Measurements from ENCODE around the gene PBX3. TPM values are rescaled to one million over a fixed set of nuclear protein-coding genes. Genes with fewer than 3 reads are reported as not detected.

PBX3 gene
- total RNA-seq: 82.3 TPM

DNA sequence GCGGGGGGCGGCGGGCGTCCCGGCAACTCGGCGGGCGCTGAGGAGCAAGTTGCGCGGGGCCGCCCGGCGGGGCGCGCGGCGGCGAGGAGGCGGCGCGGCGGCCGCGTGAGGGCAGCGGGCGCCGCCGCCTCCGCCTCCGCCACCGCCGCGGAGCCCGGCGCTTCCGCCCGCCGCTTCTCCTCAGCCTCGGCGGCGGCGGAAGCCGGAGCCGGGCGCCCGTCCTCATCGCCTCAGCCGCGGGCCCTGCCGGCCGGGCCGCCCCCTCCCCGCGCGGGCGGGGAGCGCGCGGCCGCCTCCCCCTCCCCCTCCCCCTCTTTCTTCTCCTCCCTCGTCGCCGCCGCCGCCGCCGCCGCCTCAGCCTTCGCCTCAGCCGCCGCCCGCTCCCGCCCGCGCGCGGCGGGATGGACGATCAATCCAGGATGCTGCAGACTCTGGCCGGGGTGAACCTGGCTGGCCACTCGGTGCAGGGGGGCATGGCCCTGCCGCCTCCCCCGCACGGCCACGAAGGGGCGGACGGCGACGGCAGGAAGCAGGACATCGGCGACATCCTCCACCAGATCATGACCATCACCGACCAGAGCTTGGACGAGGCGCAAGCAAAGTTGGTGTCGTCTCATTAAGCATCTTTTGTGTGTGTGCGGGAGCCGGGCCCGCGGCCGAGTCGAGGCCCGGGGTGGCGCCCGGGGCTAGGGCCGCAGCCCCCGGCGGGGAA, at the start of gene PBX3:
PBX3 (plus strand) TSS at position 321 of the 712 bp plus-strand sequence.
- Histone ChIP-seq H3K9me3 (no peaks in the 10 kb centered on the region), H3K36me3 (no peaks in the 10 kb centered on the region), H3K27me3 (no peaks in the 10 kb centered on the region), H3K27ac (peak within 1 kb of the TSS; percentile 94), H3K4me1 (peaks cover 29% of the 10 kb centered on the region), H3K4me3 (peak within 1 kb of the TSS; percentile 70 to 76)
- DNase-seq (ENCODE audit: extremely low spot score in 2 of 2): no peak
- intact Hi-C loops (cut with DNase I): loop anchor here (5.0 to 10.0 kb wide), 2 partner anchors 95 to 138 kb away; no protein-coding TSS in a partner anchor
- TF ChIP-seq POLR2A (IDR thresholded peaks at IDR 0.05): peak in 1 of 2 donors; percentile 4
- TF ChIP-seq, protein P1, sequence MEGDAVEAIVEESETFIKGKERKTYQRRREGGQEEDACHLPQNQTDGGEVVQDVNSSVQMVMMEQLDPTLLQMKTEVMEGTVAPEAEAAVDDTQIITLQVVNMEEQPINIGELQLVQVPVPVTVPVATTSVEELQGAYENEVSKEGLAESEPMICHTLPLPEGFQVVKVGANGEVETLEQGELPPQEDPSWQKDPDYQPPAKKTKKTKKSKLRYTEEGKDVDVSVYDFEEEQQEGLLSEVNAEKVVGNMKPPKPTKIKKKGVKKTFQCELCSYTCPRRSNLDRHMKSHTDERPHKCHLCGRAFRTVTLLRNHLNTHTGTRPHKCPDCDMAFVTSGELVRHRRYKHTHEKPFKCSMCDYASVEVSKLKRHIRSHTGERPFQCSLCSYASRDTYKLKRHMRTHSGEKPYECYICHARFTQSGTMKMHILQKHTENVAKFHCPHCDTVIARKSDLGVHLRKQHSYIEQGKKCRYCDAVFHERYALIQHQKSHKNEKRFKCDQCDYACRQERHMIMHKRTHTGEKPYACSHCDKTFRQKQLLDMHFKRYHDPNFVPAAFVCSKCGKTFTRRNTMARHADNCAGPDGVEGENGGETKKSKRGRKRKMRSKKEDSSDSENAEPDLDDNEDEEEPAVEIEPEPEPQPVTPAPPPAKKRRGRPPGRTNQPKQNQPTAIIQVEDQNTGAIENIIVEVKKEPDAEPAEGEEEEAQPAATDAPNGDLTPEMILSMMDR (IDR thresholded peaks at IDR 0.05): no peak
- TF ChIP-seq POLR2AphosphoS5 (IDR thresholded peaks at IDR 0.05; ENCODE audit: insufficient read depth in 1 of 2, low read depth in 1 of 2): peak in 1 of 2 donors; percentile 62

DNA sequence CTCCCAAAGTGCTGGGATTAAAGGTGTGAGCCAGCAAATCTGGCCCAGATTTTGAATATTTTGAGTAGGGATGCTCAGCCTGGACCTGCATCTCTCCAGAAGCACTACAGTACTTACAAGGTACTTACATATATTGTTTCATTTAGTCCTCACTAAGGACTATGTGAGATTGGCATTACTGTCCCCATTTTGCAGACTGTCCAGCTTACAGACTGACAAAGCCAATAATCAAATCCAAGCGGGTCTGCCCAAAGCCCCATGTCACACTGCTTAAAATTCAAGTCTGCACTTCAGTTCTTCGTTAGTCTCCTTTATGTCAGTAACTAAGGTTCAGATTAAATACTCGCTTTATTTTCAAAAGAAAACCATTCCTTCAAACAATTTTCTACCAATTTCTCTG, 47.3 kb upstream of the PBX3 start:
- intact Hi-C loops (cut with DNase I): no loop called here
- Histone ChIP-seq H3K27ac (no peak overlapping the region), H3K9me3 (no peaks in the 10 kb centered on the region), H3K4me3 (no peak overlapping the region), H3K27me3 (no peaks in the 10 kb centered on the region), H3K36me3 (no peaks in the 10 kb centered on the region), H3K4me1 (peaks cover 18% of the 10 kb centered on the region)
- DNase-seq (ENCODE audit: extremely low spot score in 2 of 2): no peak
- TF ChIP-seq POLR2A (IDR thresholded peaks at IDR 0.05) (no peak), POLR2AphosphoS5 (IDR thresholded peaks at IDR 0.05; ENCODE audit: insufficient read depth in 1 of 2, low read depth in 1 of 2) (no peak)
- TF ChIP-seq, protein P1 (IDR thresholded peaks at IDR 0.05): no peak

DNA sequence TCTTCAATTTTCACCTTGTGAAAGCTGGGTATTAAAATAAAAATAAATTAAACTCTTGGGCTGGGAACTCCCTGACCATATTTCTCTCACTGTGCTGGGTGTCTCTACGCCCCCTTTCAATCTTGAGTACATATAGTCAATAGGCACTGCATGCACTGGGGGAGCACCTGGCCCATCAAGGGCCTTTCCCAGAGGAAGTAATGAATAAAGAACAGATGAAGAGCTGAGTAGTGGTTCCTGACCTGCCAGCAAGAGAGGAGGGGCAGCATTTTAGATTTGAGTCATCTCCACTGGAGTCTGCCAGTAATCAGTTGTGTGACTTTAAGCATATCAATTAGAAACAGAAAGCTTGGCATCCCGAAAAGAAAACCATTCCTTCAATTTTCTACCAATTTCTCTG, 46.4 kb upstream of the PBX3 start:
- H3K4me1 ChIP-seq: peaks cover 24% of the 10 kb centered on the region
- intact Hi-C loops (cut with DNase I): no loop called here
- DNase-seq (ENCODE audit: extremely low spot score in 2 of 2): no peak
- no peaks in the 10 kb centered on the region for H3K9me3 ChIP-seq
- H3K36me3 ChIP-seq: no peaks in the 10 kb centered on the region
- no peak overlapping the region for H3K4me3 ChIP-seq
- TF ChIP-seq POLR2A (IDR thresholded peaks at IDR 0.05): no peak
- TF ChIP-seq, protein P1 (IDR thresholded peaks at IDR 0.05): no peak
- H3K27me3 ChIP-seq: no peaks in the 10 kb centered on the region
- no peak overlapping the region for H3K27ac ChIP-seq

DNA sequence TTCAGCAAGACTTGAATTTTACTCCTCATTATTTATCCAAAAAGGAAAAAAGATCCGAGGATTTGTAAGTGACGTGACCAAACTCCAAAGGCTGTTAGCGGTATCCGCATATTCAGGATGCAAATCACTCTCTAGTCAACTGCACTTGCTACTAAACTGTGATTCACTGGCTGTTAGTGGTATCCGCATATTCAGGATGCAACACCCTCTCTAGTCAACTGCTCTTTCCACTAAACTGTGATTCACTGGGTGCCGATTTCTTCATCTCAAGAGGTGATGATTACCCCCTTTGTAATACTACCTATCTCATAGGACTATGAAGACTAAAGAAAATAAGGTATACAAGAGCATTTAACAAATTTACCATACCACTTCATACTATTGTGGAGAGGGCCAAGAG, 45.8 kb upstream of the PBX3 start:
- TF ChIP-seq POLR2A (IDR thresholded peaks at IDR 0.05): no peak
- no peak for TF ChIP-seq POLR2AphosphoS5 (IDR thresholded peaks at IDR 0.05; ENCODE audit: insufficient read depth in 1 of 2, low read depth in 1 of 2)
- TF ChIP-seq, protein P1 (IDR thresholded peaks at IDR 0.05): no peak
- intact Hi-C loops (cut with DNase I): no loop called here

DNA sequence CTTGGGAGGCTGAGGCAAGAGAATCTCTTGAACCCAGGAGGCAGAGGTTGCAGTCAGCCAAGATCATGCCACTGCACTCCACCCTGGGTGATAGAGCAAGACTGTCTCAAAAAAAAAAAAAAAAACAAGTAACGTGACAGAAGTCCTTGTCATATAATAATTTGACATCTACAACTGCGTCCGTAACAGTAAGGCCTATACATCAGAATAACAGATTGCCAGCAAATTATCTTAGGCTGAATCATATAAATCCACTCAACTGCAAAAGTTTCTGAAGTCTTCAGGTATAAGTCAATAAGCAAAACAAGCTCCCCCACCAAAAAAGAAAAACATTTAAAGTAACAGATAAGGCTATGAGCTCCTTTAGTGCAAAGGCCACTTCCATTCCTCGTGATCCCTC, 43.5 kb upstream of the PBX3 start:
- Histone ChIP-seq H3K4me1 (peaks cover 38% of the 10 kb centered on the region), H3K4me3 (no peak overlapping the region), H3K9me3 (no peaks in the 10 kb centered on the region), H3K36me3 (no peaks in the 10 kb centered on the region), H3K27ac (no peak overlapping the region), H3K27me3 (no peaks in the 10 kb centered on the region)
- no peak for TF ChIP-seq POLR2AphosphoS5 (IDR thresholded peaks at IDR 0.05; ENCODE audit: insufficient read depth in 1 of 2, low read depth in 1 of 2)
- TF ChIP-seq, protein P1 (IDR thresholded peaks at IDR 0.05): no peak
- no peak for TF ChIP-seq POLR2A (IDR thresholded peaks at IDR 0.05)
- no peak for DNase-seq (ENCODE audit: extremely low spot score in 2 of 2)
- intact Hi-C loops (cut with DNase I): no loop called here

More for the DNA sequence above, 45.8 kb upstream of the PBX3 start:
- Histone ChIP-seq H3K27ac (no peak overlapping the region), H3K36me3 (no peaks in the 10 kb centered on the region), H3K27me3 (no peaks in the 10 kb centered on the region), H3K4me3 (no peak overlapping the region), H3K4me1 (peaks cover 28% of the 10 kb centered on the region), H3K9me3 (no peaks in the 10 kb centered on the region)
- DNase-seq (ENCODE audit: extremely low spot score in 2 of 2): no peak
